Stimulated activated CD8-positive, alpha-beta memory T cell treated with anti-CD3 and anti-CD28 coated beads, Interleukin-7, amount 100 ng/mL, for 1 hour (primary cell): ENCODE measurements around the gene GRIN3A.

Source experiments
- DNase-seq, 2 donors: peaks; one replicate each; pipeline ENCODE4 v3.0.0-alpha.2; 2020; ENCODE audit warnings: low read depth in 2 of 2

Gene GRIN3A

GRCh38 chr9:101705135-101705661 is 33.2 kb downstream of the GRIN3A start:
- no peak for DNase-seq

GRCh38 chr9:101702257-101702656 is 36.2 kb downstream of the GRIN3A start:
- no peak for DNase-seq

- no peak for DNase-seq
Observed at GRCh38 chr9:101693546-101694336, 44.7 kb downstream of the GRIN3A start.

GRCh38 chr9:101691657-101692056 is 46.8 kb downstream of the GRIN3A start:
- DNase-seq: no peak

- DNase-seq: no peak
Observed at GRCh38 chr9:101689039-101689438, 49.4 kb downstream of the GRIN3A start.

- DNase-seq: no peak
Observed at GRCh38 chr9:101684665-101685064, 53.8 kb downstream of the GRIN3A start.

GRCh38 chr9:101683236-101683635 is 55.2 kb downstream of the GRIN3A start:
- DNase-seq: no peak

- no peak for DNase-seq
Observed at GRCh38 chr9:101677861-101678260, 60.6 kb downstream of the GRIN3A start.

- no peak for DNase-seq
Observed at GRCh38 chr9:101675341-101675740, 63.1 kb downstream of the GRIN3A start.

- DNase-seq: no peak
Observed at GRCh38 chr9:101674165-101674564, 64.3 kb downstream of the GRIN3A start.

GRCh38 chr9:101673642-101674041 is 64.8 kb downstream of the GRIN3A start:
- no peak for DNase-seq

GRCh38 chr9:101671567-101671966 is 66.9 kb downstream of the GRIN3A start:
- no peak for DNase-seq

GRCh38 chr9:101668421-101668820 is 70.0 kb downstream of the GRIN3A start:
- DNase-seq: no peak

- no peak for DNase-seq
Observed at GRCh38 chr9:101664453-101664852, 74.0 kb downstream of the GRIN3A start.

GRCh38 chr9:101652601-101653175 is 85.8 kb downstream of the GRIN3A start:
- no peak for DNase-seq

GRCh38 chr9:101650142-101650541 is 88.3 kb downstream of the GRIN3A start:
- DNase-seq: no peak

GRCh38 chr9:101648493-101648892 is 90.0 kb downstream of the GRIN3A start:
- no peak for DNase-seq

GRCh38 chr9:101639785-101640665 is 98.4 kb downstream of the GRIN3A start:
- DNase-seq: no peak

- no peak for DNase-seq
Observed at GRCh38 chr9:101639311-101639710, 99.1 kb downstream of the GRIN3A start.

- no peak for DNase-seq
Observed at GRCh38 chr9:101636247-101636646, 102.2 kb downstream of the GRIN3A start.

- no peak for DNase-seq
Observed at GRCh38 chr9:101635473-101635872, 103.0 kb downstream of the GRIN3A start.

GRCh38 chr9:101634741-101635409 is 103.6 kb downstream of the GRIN3A start:
- no peak for DNase-seq
